K562 (cell line): ENCODE results near the gene AKAP10. TPM values are rescaled to one million over a fixed set of nuclear protein-coding genes. Genes with fewer than 3 reads are reported as not detected.

Experiments used
- ATAC-seq: fragments of 200-7000 bp; cut with Tn5 transposase; 3 replicates; pipeline ENCODE4 v1.9.1; 2020; ENCODE audit warnings: moderate library complexity
- BruUV-seq: library from RNA; stranded (reverse); fragments of 400-500 nt; replicated peaks from 2 replicates; lab custom pipeline; 2021; lab: Mats Ljungman, UMichigan
- CTCF ChIA-PET: fragments of 300-600 bp; formaldehyde crosslinking; extraction: SDS; loops from one replicate; lab custom pipeline; 2021; ENCODE audit warnings: low intra/inter-chr PET ratio; lab: Yijun Ruan, JAX
- POLR2A ChIA-PET: fragments of 300-600, 350-650 bp; sonication (Branson Sonifier 250); formaldehyde crosslinking; extraction: SDS; loops from one replicate; lab custom pipeline; 2021; ENCODE audit warnings: antibody characterized with exemption, inconsistent platforms; lab: Yijun Ruan, JAX
- DNase-seq, 4 experiments: peaks; one replicate each; pipeline versions ENCODE4 v3.0.0 to v3.0.0-alpha.2; 2011 to 2018; ENCODE audit warnings: low spot score in 3 of 4, mixed read lengths in 3 of 4; ENCODE audit errors: extremely low read depth in 1 of 4
- FAIRE-seq: peaks from 2 replicates; lab custom pipeline; 2011; peaks lifted over from hg19 to GRCh38; lab: Jason Lieb, UNC
- H2AFZ ChIP-seq: 2 replicates; pipeline ENCODE4 v1.6.0; 2011; ENCODE audit warnings: low read depth, low read length, control low read depth, inconsistent platforms
- H3K27ac ChIP-seq: fragments of 200-600 bp; 3 replicates; pipeline ENCODE4 v1.8.0; 2011; ENCODE audit warnings: low read depth, mild to moderate bottlenecking, control low read depth, inconsistent platforms, low read length, moderate library complexity, mixed read lengths; ENCODE audit errors: extremely low read depth
- H3K27me3 ChIP-seq, 2 experiments: fragments of 300-600 bp in 1 of 2; 2 replicates in 1 of 2; 3 replicates in 1 of 2; pipeline versions ENCODE4 v1.6.0 to v1.8.0; 2011; ENCODE audit warnings: inconsistent platforms in 2 of 2, low read length in 2 of 2, mild to moderate bottlenecking in 1 of 2, mixed read lengths in 1 of 2, moderate library complexity in 1 of 2; ENCODE audit not compliant: control insufficient read depth in 2 of 2, insufficient read depth in 2 of 2
- H3K36me3 ChIP-seq: fragments of 300-600 bp; 3 replicates; pipeline ENCODE4 v1.8.0; 2011; ENCODE audit warnings: mild to moderate bottlenecking, low read length, inconsistent platforms; ENCODE audit not compliant: control insufficient read depth, insufficient read depth
- H3K4me1 ChIP-seq, 2 experiments: fragments of 200-600 bp in 1 of 2; replicated peaks in 1 of 2; 2 replicates in 1 of 2; 3 replicates in 1 of 2; pipeline versions ENCODE4 v1.5.1 to v1.8.0; 2011; ENCODE audit warnings: inconsistent platforms in 2 of 2, low read length in 2 of 2, mild to moderate bottlenecking in 1 of 2, mixed read lengths in 1 of 2, moderate library complexity in 1 of 2; ENCODE audit not compliant: control insufficient read depth in 2 of 2, insufficient read depth in 2 of 2
- H3K4me2 ChIP-seq: 2 replicates; pipeline ENCODE4 v1.6.1; 2011; ENCODE audit warnings: low read length, control low read depth, inconsistent platforms, mixed read lengths; ENCODE audit not compliant: insufficient read depth
- H3K4me3 ChIP-seq: fragments of 200-600 bp; sonication (generic), shearing (Covaris generic); 2 replicates; pipeline ENCODE4 v1.5.1; 2016; ENCODE audit warnings: control low read depth, inconsistent platforms
- H3K79me2 ChIP-seq: fragments of 200-600 bp; 3 replicates; pipeline ENCODE4 v1.8.0; 2011; ENCODE audit warnings: low read length, inconsistent platforms; ENCODE audit not compliant: control insufficient read depth, insufficient read depth
- H3K9ac ChIP-seq, 2 experiments: 2 replicates each; pipeline versions ENCODE4 v1.6.0 to v1.6.1; 2011; ENCODE audit warnings: low read depth in 2 of 2, low read length in 2 of 2, control low read depth in 1 of 2, inconsistent platforms in 1 of 2, mild to moderate bottlenecking in 1 of 2, mixed read lengths in 1 of 2; ENCODE audit not compliant: insufficient read depth in 1 of 2
- H3K9me1 ChIP-seq: one replicate; pipeline ENCODE4 v1.6.0; 2011; ENCODE audit warnings: inconsistent platforms, mild to moderate bottlenecking, low read length, moderate library complexity; ENCODE audit not compliant: control insufficient read depth, insufficient read depth
- H3K9me3 ChIP-seq: replicated peaks from 2 replicates; pipeline ENCODE4 v1.5.1; 2011; ENCODE audit warnings: low read depth, low read length, inconsistent platforms; ENCODE audit not compliant: control insufficient read depth, insufficient read depth
- H4K20me1 ChIP-seq: replicated peaks from 2 replicates; pipeline ENCODE4 v1.6.1; 2011; ENCODE audit warnings: low read length, inconsistent platforms, mixed read lengths; ENCODE audit not compliant: control insufficient read depth, insufficient read depth
- ETS2 ChIP-seq: IDR thresholded peaks from 2 replicates; pipeline ENCODE4 v1.6.1; 2016; ENCODE audit warnings: borderline replicate concordance, missing genetic modification characterization, mild to moderate bottlenecking, moderate library complexity, missing compliant biosample characterization; ENCODE audit not compliant: poor library complexity, severe bottlenecking
- HNRNPUL1 ChIP-seq: fragments of 200-400 bp; formaldehyde crosslinking; IDR thresholded peaks from 2 replicates; pipeline ENCODE4 v1.6.1; 2017; ENCODE audit warnings: low read length
- ILF3 ChIP-seq: fragments of 450-650 bp; IDR thresholded peaks from 2 replicates; pipeline ENCODE4 v1.6.1; 2018; ENCODE audit warnings: antibody characterized with exemption, mild to moderate bottlenecking, moderate library complexity, borderline replicate concordance
- NONO ChIP-seq, 2 experiments: fragments of 200-400 bp in 1 of 2; fragments of 450-650 bp in 1 of 2; formaldehyde crosslinking in 1 of 2; IDR thresholded peaks; 2 replicates each; pipeline ENCODE4 v1.6.1; 2017; ENCODE audit warnings: low read depth in 2 of 2, mild to moderate bottlenecking in 2 of 2, moderate library complexity in 2 of 2, low read length in 1 of 2
- PRMT5 ChIP-seq: sonication (generic); formaldehyde crosslinking; IDR thresholded peaks from 2 replicates; pipeline ENCODE4 v1.5.0; 2020; ENCODE audit warnings: missing genetic modification reagents
- SAFB2 ChIP-seq: fragments of 200-400 bp; formaldehyde crosslinking; IDR thresholded peaks from 2 replicates; pipeline ENCODE4 v1.6.1; 2018; ENCODE audit warnings: borderline replicate concordance, low read length, low read depth, moderate library complexity; ENCODE audit not compliant: severe bottlenecking
- SMAD1 ChIP-seq: fragments of 150-350 bp; IDR thresholded peaks from 2 replicates; pipeline ENCODE4 v1.6.1; 2014; ENCODE audit warnings: low read length, low read depth; ENCODE audit not compliant: partially characterized antibody
- SPI1 ChIP-seq: IDR thresholded peaks from 2 replicates; pipeline ENCODE4 v1.6.1; 2011; ENCODE audit warnings: low read depth, low read length, control low read depth, borderline replicate concordance
- SRSF3 ChIP-seq: fragments of 200-400 bp; formaldehyde crosslinking; IDR thresholded peaks from 2 replicates; pipeline ENCODE4 v1.6.1; 2016; ENCODE audit warnings: mild to moderate bottlenecking, low read length, moderate library complexity; ENCODE audit not compliant: insufficient read depth
- SRSF9 ChIP-seq: fragments of 200-400 bp; formaldehyde crosslinking; IDR thresholded peaks from 2 replicates; pipeline ENCODE4 v1.6.1; 2017; ENCODE audit warnings: low read depth, low read length, borderline replicate concordance
- TCFL5 ChIP-seq: fragments of 250-450 bp; sonication (Bioruptor Pico); conservative IDR thresholded peaks from 2 replicates; pipeline ENCODE4 v1.6.1; 2021; ENCODE audit warnings: mild to moderate bottlenecking, moderate library complexity, matching md5 sums
- THRAP3 ChIP-seq: fragments of 450-650 bp; IDR thresholded peaks from 2 replicates; pipeline ENCODE4 v1.6.1; 2016; ENCODE audit warnings: mild to moderate bottlenecking, inconsistent platforms, borderline replicate concordance
- YBX1 ChIP-seq: fragments of 450-650 bp; IDR thresholded peaks from 2 replicates; pipeline ENCODE4 v1.7.1; 2016; ENCODE audit warnings: mild to moderate bottlenecking
- ZC3H8 ChIP-seq: fragments of 450-650 bp; IDR thresholded peaks from 2 replicates; pipeline ENCODE4 v1.6.1; 2017
- ZEB2 ChIP-seq: fragments of 450-650 bp; IDR thresholded peaks from 2 replicates; pipeline ENCODE4 v1.6.1; 2016
- ZMIZ1 ChIP-seq, 2 experiments: fragments of 150-350 bp in 1 of 2; IDR thresholded peaks; 2 replicates each; pipeline ENCODE4 v1.6.1; 2012 to 2016; ENCODE audit warnings: low read depth in 2 of 2, low read length in 2 of 2, mild to moderate bottlenecking in 1 of 2, moderate library complexity in 1 of 2
- ZNF224 ChIP-seq: sonication (generic); formaldehyde crosslinking; IDR thresholded peaks from 2 replicates; pipeline ENCODE4 v1.8.0; 2022; ENCODE audit warnings: mild to moderate bottlenecking, missing genetic modification reagents
- ZNF507 ChIP-seq: conservative IDR thresholded peaks from 2 replicates; pipeline ENCODE4 v1.6.1; 2017; ENCODE audit warnings: missing genetic modification characterization, missing compliant biosample characterization
- ZNF551 ChIP-seq: fragments of 250-450 bp; sonication (Bioruptor Pico); IDR thresholded peaks from 2 replicates; pipeline ENCODE4 v1.5.0; 2021; ENCODE audit warnings: mild to moderate bottlenecking, moderate library complexity
- ZNF696 ChIP-seq: fragments of 250-450 bp; sonication (Bioruptor Pico); conservative IDR thresholded peaks from 2 replicates; pipeline ENCODE4 v1.4.0; 2020; ENCODE audit warnings: mild to moderate bottlenecking, moderate library complexity
- WGBS: fragments of 100-300 bp; shearing (Covaris generic); methylation state at CpG from one replicate; pipeline ENCODE4 v1.1.6; 2016; ENCODE audit warnings: low coverage, mixed read lengths; ENCODE audit not compliant: insufficient coverage; ENCODE audit errors: missing lambda C conversion rate; 5-methylcytosine and 5-hydroxymethylcytosine counted together
- in situ Hi-C: fragments of 300-500 bp; cut with MboI; formaldehyde crosslinking; loops from 4 replicates; pipeline ENCODE4 v1.15.0; 2018; ENCODE audit warnings: inconsistent platforms, mixed read lengths
- intact Hi-C: fragments of 100-400 bp; cut with micrococcal nuclease; formaldehyde crosslinking; loops from 2 replicates; pipeline ENCODE4 v1.14.2; 2022
- polyA plus RNA-seq, 8 experiments: library from polyadenylated mRNA; depleted of rRNA in 4 of 8; stranded (reverse) in 5 of 8; unstranded in 3 of 8; fragments of >200 nt; fragmentation: Nextera tagmentation in 2 of 8; fragmentation: Illumina TruSeq in 1 of 8; extraction: Ambion mirVana in 2 of 8; extraction: Trizol in 1 of 8; gene quantifications; 2 replicates each; pipeline versions ENCODE4 v1.2.1 to v1.2.3, GENCODE V29; 2011 to 2014; ENCODE audit warnings: inconsistent platforms in 1 of 8, missing spikeins in 1 of 8
- total RNA-seq, 7 experiments: library from RNA; depleted of rRNA in 6 of 7; stranded (reverse); fragments of >200 nt in 6 of 7; fragmentation: Illumina TruSeq in 2 of 7; extraction: Trizol in 2 of 7; gene quantifications; 2 replicates each; pipeline versions ENCODE4 v1.2.1 to v1.2.3, GENCODE V29; 2011 to 2021; ENCODE audit warnings: low replicate concordance in 1 of 7

The AKAP10 gene
- total and polyA plus RNA-seq, 9 of the 15 experiments (the other 6 are each of a cell fraction or from before 2014, with no cell fraction given): 4.0 to 20.3 (median 8.2) TPM

- no peak for TF ChIP-seq ZNF551 (CRISPR knock-in tag)
Observed at GRCh38 chr17:19996502-19996901, 18.9 kb upstream of the AKAP10 start (continued).

- no TSS peak for BruUV-seq
Observed at GRCh38 chr17:19996086-19996485, 18.5 kb upstream of the AKAP10 start.

More at GRCh38 chr17:19996086-19996485, 18.5 kb upstream of the AKAP10 start:
- no peaks in the 10 kb centered on the region for H4K20me1 ChIP-seq
- no peak for TF ChIP-seq ZEB2
- TF ChIP-seq ZMIZ1 (IDR thresholded peaks at IDR 0.05; ENCODE audit: low read depth in 2 of 2, low read length in 2 of 2): no peak
- TF ChIP-seq HNRNPUL1: no peak
- TF ChIP-seq TCFL5 (CRISPR knock-in tag): no peak
- no peak for TF ChIP-seq NONO (IDR thresholded peaks at IDR 0.05; ENCODE audit: low read depth in 2 of 2, low read length in 1 of 2)
- TF ChIP-seq ETS2: no peak
- TF ChIP-seq ILF3: no peak
- no peak for TF ChIP-seq ZC3H8
- TF ChIP-seq SPI1: no peak
- TF ChIP-seq ZNF696 (CRISPR knock-in tag): no peak
- no peak for TF ChIP-seq SAFB2
- no peak for TF ChIP-seq SRSF3
- no peak for TF ChIP-seq ZNF224 (CRISPR knock-in tag)
- TF ChIP-seq THRAP3: no peak
- no peak for TF ChIP-seq SRSF9
- no peak for TF ChIP-seq YBX1
- TF ChIP-seq SMAD1: no peak
- no peak for TF ChIP-seq PRMT5 (CRISPR knock-in tag)
- TF ChIP-seq ZNF507 (tag): no peak
- TF ChIP-seq, all 486 proteins: peak for 0
- H3K4me2 ChIP-seq: no peak overlapping the region
- 25% methylated on average over 1 of the region's 1 CpG for WGBS
- no peaks in the 10 kb centered on the region for H3K9me3 ChIP-seq
- H3K27ac ChIP-seq: no peak overlapping the region
- no peaks in the 10 kb centered on the region for H3K27me3 ChIP-seq
- POLR2A ChIA-PET: no interaction called here
- no peaks in the 10 kb centered on the region for H3K36me3 ChIP-seq
- DNase-seq (no peak), FAIRE-seq (no peak), ATAC-seq (no peak)
- H3K9me1 ChIP-seq: no peaks in the 10 kb centered on the region
- H3K4me1 ChIP-seq: peaks cover 0 to 6% of the 10 kb centered on the region in 2 experiments; a peak in 3 of 5 replicates
- intact Hi-C loops: no loop called here
- in situ Hi-C loops: loop anchor here (10.0 kb wide), 1 partner anchor 319 kb away; no protein-coding TSS in a partner anchor
- CTCF ChIA-PET: no interaction called here
- no peak overlapping the region for H3K4me3 ChIP-seq
- no peak overlapping the region for H2AFZ ChIP-seq
- no peaks in the 10 kb centered on the region for H3K79me2 ChIP-seq
- H3K9ac ChIP-seq: no peak overlapping the region
